HG03354 (cell line): Measurements from ENCODE around the gene TRIM67.
A peak's percentile ranks its signal among the peaks of the same experiment; 100 is the strongest.
"Not testable (repeated sequence)": the region's sequence is repeated elsewhere in the genome, so short reads cannot be mapped to it uniquely, and the experiment has no call there.

ENCODE experiments used
- ATAC-seq: cut with Tn5 transposase; IDR thresholded peaks from one replicate; pipeline ENCODE4 v1.9.1; 2021; ENCODE audit warnings: mild to moderate bottlenecking; ENCODE audit not compliant: unreplicated experiment, poor library complexity, severe bottlenecking

Gene TRIM67

GRCh38 chr1:231200388-231201031 is 38.7 kb downstream of the TRIM67 start:
- no peak for ATAC-seq

- ATAC-seq = no peak
Observed at GRCh38 chr1:231201375-231201978, 39.6 kb downstream of the TRIM67 start.

- no peak for ATAC-seq
Observed at GRCh38 chr1:231201979-231202633, 40.2 kb downstream of the TRIM67 start.

GRCh38 chr1:231203259-231204057 is 41.6 kb downstream of the TRIM67 start:
- no peak for ATAC-seq

- no peak for ATAC-seq
Observed at GRCh38 chr1:231206856-231207255, 45.0 kb downstream of the TRIM67 start.

- ATAC-seq = no peak
Observed at GRCh38 chr1:231207437-231207836, 45.6 kb downstream of the TRIM67 start.

- ATAC-seq = no peak
Observed at GRCh38 chr1:231208980-231209379, 47.1 kb downstream of the TRIM67 start.

GRCh38 chr1:231209531-231209930 is 47.7 kb downstream of the TRIM67 start:
- no peak for ATAC-seq

- ATAC-seq = no peak
Observed at GRCh38 chr1:231210126-231210525, 48.3 kb downstream of the TRIM67 start.

- peak; percentile 87 for ATAC-seq
Observed at GRCh38 chr1:231211005-231211857, 49.4 kb downstream of the TRIM67 start.

- not testable (repeated sequence) for ATAC-seq
Observed at GRCh38 chr1:231212301-231212700, 50.4 kb downstream of the TRIM67 start.

- ATAC-seq = no peak
Observed at GRCh38 chr1:231213831-231214573, 52.1 kb downstream of the TRIM67 start.

- peak; percentile 29 for ATAC-seq
Observed at GRCh38 chr1:231214918-231215680, 53.2 kb downstream of the TRIM67 start.

GRCh38 chr1:231215681-231216385 is 54.0 kb downstream of the TRIM67 start:
- ATAC-seq = peak; percentile 7

GRCh38 chr1:231216498-231216897 is 54.6 kb downstream of the TRIM67 start:
- no peak for ATAC-seq

- ATAC-seq = no peak
Observed at GRCh38 chr1:231217056-231217455, 55.2 kb downstream of the TRIM67 start.

- ATAC-seq = no peak
Observed at GRCh38 chr1:231218078-231218477, 56.2 kb downstream of the TRIM67 start.
